Lower leg skin (tissue), 4 donors: ENCODE data around the gene UPP2. TPM values are rescaled to one million over a fixed set of nuclear protein-coding genes. Genes with fewer than 3 reads are reported as not detected.

Experiments
- DNase-seq, 2 donors: peaks; one replicate each; pipeline ENCODE4 v3.0.0-alpha.2; 2019; ENCODE audit warnings: low spot score in 2 of 2
- H3K4me3 ChIP-seq: fragments of 200-600 bp; sonication (generic); 2 replicates; pipeline ENCODE4 v1.5.1; 2017; ENCODE audit warnings: mild to moderate bottlenecking, low read depth; ENCODE audit not compliant: poor library complexity, severe bottlenecking
- POLR2A ChIP-seq, 2 donors: fragments of 450-650 bp; IDR thresholded peaks; one replicate each; pipeline ENCODE4 v1.6.1; 2016 to 2017; ENCODE audit warnings: antibody characterized with exemption in 2 of 2, mild to moderate bottlenecking in 1 of 2, moderate library complexity in 1 of 2
- WGBS, 2 donors: methylation state at CpG; one replicate each; pipeline ENCODE4 v1.1.5; 2018; 5-methylcytosine and 5-hydroxymethylcytosine counted together
- intact Hi-C: fragments of 100-400 bp; cut with DNase I; formaldehyde crosslinking; loops from one replicate; pipeline ENCODE4 v1.15.0; 2023; ENCODE audit warnings: low total_unique reads
- total RNA-seq, 4 donors: library from RNA; depleted of rRNA; stranded (reverse); fragments of >200 nt; gene quantifications; one replicate each; pipeline ENCODE4 v1.1.0, GENCODE V29; 2016
- TF ChIP-seq, protein P1 (sequence below), 3 donors: fragments of 450-650 bp; IDR thresholded peaks; one replicate each; pipeline ENCODE4 v1.5.1; 2016; ENCODE audit warnings: antibody characterized with exemption in 3 of 3, mild to moderate bottlenecking in 3 of 3, moderate library complexity in 2 of 3

The UPP2 gene
- total RNA-seq, 4 donors from 2014 or later = not detected

DNA sequence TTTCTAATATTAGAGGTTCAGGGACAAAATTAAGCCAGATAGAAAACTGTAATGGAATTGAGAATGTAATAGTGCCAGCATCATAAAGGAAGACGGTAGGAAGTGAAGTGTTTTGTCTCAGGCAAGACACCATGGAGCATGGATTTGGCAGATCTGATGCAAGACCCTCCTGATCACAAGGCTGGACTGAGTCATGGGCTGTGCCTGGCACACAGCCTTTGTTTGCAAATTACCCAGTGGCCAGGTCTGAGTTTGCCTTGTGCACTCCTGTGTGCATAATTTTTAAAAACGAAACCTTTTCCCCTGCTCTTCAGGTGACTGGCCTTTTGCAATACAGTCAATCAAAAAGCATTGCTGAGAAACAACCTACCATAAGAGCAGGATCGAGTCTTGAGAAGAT, 2.0 kb upstream of the UPP2 start:
- TF ChIP-seq POLR2A (IDR thresholded peaks at IDR 0.05) = no peak
- no peak overlapping the region for H3K4me3 ChIP-seq
- WGBS, 2 donors = 57 to 66% methylated on average over 3 of the region's 3 CpGs
- no peak for DNase-seq
- intact Hi-C loops = no loop called here

DNA sequence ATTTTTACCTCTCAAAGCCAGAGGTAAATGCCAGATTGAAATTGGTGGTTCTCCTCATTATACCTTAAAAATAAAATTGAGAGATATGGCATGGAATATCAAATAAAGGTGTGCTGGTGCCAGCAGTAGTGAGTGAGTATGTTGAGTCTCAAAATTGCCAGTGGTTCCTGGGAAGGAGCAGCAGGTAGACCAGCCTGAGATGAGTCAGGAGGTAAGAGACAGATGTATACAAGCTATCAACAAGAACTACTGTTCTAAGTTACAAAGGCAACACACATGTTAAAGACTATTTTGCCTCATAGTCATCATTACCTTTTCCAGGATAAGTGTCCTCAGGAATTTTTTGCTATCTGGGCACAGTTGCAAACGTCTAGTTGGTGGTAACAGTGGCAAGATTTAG, 1.3 kb upstream of the UPP2 start:
- TF ChIP-seq POLR2A (IDR thresholded peaks at IDR 0.05) = no peak
- TF ChIP-seq, protein P1, sequence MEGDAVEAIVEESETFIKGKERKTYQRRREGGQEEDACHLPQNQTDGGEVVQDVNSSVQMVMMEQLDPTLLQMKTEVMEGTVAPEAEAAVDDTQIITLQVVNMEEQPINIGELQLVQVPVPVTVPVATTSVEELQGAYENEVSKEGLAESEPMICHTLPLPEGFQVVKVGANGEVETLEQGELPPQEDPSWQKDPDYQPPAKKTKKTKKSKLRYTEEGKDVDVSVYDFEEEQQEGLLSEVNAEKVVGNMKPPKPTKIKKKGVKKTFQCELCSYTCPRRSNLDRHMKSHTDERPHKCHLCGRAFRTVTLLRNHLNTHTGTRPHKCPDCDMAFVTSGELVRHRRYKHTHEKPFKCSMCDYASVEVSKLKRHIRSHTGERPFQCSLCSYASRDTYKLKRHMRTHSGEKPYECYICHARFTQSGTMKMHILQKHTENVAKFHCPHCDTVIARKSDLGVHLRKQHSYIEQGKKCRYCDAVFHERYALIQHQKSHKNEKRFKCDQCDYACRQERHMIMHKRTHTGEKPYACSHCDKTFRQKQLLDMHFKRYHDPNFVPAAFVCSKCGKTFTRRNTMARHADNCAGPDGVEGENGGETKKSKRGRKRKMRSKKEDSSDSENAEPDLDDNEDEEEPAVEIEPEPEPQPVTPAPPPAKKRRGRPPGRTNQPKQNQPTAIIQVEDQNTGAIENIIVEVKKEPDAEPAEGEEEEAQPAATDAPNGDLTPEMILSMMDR (IDR thresholded peaks at IDR 0.05) = no peak
- 65 to 72% methylated on average over 1 of the region's 1 CpG for WGBS, 2 donors
- H3K4me3 ChIP-seq = no peak overlapping the region
- intact Hi-C loops = no loop called here
- DNase-seq = no peak

DNA sequence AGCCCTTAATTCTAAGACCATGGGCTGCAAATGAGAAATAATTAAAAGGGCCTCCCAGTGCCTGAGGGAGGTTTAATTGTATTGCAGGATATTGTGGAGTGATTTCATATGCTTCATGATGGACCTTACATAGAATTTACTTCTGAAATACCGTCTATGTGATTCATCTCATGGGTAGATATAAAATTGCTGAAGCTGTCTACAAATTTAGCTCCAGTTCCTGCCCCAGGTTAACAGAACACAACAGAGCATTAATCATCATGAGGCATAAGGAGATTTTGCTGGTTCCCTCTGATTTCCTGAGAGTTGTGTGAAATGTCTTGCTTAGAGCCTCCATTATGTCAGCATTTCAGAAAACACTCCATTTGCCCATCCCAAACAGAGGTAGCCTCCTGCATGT, 770 bp downstream of the UPP2 start:
- 72 to 75% methylated on average over 1 of the region's 1 CpG for WGBS, 2 donors
- TF ChIP-seq POLR2A (IDR thresholded peaks at IDR 0.05) = no peak
- TF ChIP-seq, protein P1 (IDR thresholded peaks at IDR 0.05) = no peak
- no peak for DNase-seq
- H3K4me3 ChIP-seq = no peak overlapping the region
- intact Hi-C loops = no loop called here

DNA sequence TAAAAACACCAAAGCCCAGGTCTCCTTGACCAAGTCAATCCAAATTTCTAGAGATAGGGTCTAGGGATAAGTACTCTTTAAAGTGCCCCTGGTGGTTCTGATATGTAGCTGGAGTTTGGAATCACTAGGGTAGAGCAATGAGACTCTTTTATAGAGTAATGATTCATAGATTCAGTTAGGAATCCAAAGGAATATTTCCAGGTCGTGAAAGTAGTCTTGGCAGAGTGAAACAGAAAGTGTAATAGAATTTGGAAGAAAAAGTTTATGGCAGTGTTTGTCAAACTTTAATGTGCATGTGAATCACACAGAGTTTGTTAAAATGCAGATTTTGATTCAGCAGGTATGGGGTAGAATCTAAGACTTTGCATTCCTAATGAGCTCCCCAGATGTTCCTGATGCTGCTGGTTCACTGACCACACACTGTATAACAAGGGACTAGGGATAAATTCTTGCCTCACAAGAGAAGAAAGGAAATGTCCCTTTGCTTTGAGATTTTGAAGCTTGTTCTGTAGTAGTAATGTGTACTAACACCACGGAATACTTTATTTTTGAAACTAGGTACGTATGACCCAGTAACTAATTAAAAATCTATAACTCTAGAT, 1.8 kb downstream of the UPP2 start:
- no peak for DNase-seq
- WGBS, 2 donors = 66 to 69% methylated on average over 3 of the region's 3 CpGs
- TF ChIP-seq POLR2A (IDR thresholded peaks at IDR 0.05) = no peak
- TF ChIP-seq, protein P1 (IDR thresholded peaks at IDR 0.05) = no peak
- no peak overlapping the region for H3K4me3 ChIP-seq
- intact Hi-C loops = no loop called here

DNA sequence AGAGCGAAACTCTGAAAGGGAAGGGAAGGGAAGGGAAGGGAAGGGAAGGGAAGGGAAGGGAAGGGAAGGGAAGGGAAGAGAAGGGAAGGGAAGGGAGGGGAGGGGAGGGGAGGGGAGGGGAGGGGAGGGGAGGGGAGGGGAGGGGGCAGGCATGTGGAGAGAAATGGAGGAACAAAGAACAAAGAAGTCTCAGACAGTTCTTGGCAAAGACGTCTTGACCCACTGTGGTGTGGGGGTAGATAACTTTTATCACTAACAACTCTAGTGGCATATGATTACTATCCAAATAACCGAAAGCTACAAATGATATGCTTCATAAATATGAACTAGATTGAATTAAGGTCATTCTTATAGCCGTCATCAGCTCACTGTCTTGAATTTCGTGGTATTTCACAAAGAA, 3.2 kb downstream of the UPP2 start:
- TF ChIP-seq POLR2A (IDR thresholded peaks at IDR 0.05) = no peak
- TF ChIP-seq, protein P1 (IDR thresholded peaks at IDR 0.05) = no peak
- no peak for DNase-seq
- intact Hi-C loops = no loop called here
- WGBS, 2 donors = 81 to 91% methylated on average over 5 of the region's 5 CpGs
- no peak overlapping the region for H3K4me3 ChIP-seq

DNA sequence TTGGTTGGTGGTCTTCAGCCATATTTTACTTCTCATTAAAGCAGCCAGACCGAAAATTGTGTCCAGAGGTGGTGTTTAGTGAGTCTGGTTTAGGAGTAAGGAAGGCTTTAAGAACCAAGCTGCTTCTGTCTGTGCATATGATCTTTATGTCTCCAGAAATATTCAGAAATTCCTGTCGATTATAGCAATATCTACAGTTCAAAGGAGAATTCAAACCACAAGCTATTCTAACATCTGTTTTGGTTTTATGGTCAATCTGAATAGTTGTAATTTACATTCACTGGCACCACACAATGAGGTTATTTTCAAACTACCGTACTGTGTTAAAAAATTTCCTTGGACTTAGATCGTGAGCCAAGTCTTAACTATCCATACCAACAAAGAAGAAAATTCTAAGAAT, 11.3 kb downstream of the UPP2 start:
- no peak overlapping the region for H3K4me3 ChIP-seq
- DNase-seq = no peak
- TF ChIP-seq, protein P1 (IDR thresholded peaks at IDR 0.05) = no peak
- no peak for TF ChIP-seq POLR2A (IDR thresholded peaks at IDR 0.05)
- WGBS, 2 donors = 53 to 57% methylated on average over 4 of the region's 4 CpGs
- intact Hi-C loops = no loop called here
